GM21825 (cell line): ENCODE data around the gene USP4.
"Not testable (repeated sequence)": the region's sequence is repeated elsewhere in the genome, so short reads cannot be mapped to it uniquely, and the experiment has no call there.

ENCODE experiments used
- ATAC-seq: cut with Tn5 transposase; IDR thresholded peaks from one replicate; pipeline ENCODE4 v1.9.1; 2021; ENCODE audit warnings: mild to moderate bottlenecking, moderate library complexity; ENCODE audit not compliant: unreplicated experiment

USP4 gene

GRCh38 chr3:49255112-49255511 lies 84.7 kb downstream of the USP4 start:
- no peak for ATAC-seq

DNA sequence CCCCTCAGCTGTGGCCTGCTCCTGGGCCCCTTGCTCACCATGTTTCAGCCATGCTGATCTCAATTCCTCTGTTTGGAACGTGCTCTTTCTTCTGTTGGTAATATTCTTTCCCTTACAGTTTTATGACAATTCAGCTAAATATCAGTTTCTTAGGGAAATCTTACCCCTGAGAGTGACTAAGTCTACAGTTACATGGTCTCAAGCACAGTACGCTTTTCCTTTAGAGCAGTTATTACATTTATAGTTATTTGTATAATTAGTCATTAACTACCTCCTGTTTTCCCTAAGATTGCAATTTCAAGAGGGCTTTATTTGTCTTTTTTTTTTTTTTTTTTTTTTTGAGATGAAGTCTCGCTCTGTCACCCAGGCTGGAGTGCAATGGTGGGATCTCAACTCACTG lies 86.3 kb downstream of the USP4 start:
- no peak for ATAC-seq

DNA sequence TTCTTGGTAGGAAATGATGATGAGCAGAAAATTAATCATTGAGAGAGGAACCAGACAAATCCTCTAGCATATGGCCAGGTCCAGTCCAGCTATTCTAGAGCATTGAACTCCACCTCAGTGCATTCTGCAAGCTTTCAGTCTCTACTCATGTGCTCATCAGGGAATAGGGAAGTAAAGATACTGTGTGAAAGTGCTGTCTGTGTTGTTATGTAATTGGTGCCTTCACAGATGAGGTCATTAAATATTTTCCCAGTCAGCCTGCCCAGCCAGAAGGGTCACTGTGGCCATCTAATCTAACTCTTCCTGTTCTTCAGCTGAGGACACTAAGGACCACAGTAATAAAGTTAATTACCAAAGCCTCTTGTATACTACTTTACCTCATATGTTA lies 91.0 kb downstream of the USP4 start:
- no peak for ATAC-seq

DNA sequence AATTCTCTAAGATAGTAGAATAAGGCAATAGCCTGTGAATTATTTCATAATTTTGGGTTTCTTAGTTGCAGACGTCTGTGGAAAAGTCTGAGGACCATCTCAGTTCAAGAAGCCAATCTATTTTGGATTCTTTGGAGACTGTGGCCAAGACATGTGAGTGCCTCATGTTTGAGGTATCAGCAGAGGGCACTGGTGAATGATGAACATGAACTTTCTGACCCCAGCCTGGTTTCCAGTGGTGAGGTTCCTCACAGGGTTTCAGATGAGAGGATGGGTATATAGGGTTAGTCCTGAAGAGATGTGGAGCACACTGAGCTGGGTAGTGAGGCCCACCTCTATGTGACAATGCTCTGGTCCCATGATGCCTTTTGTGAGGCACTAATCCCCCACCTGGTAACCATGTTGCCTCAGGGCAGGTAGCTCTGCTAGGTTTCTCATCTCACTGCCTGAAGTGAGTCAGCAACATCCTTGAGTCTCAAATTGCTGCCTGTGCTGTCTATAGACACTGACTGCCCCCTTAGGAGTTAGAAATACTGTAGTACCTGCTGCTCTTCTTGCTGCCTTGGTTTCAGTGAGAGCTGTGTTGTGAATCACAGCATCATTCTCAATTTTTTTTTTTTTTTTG lies 95.2 kb downstream of the USP4 start:
- ATAC-seq = peak; percentile 51

- not testable (repeated sequence) for ATAC-seq
Observed at GRCh38 chr3:49240091-49240490, 99.8 kb downstream of the USP4 start.

GRCh38 chr3:49238274-49239127 lies 101.4 kb downstream of the USP4 start:
- ATAC-seq = peak; percentile 58

GRCh38 chr3:49237344-49237743 lies 102.5 kb downstream of the USP4 start:
- ATAC-seq = no peak

GRCh38 chr3:49236226-49236625 lies 103.6 kb downstream of the USP4 start:
- ATAC-seq = no peak

DNA sequence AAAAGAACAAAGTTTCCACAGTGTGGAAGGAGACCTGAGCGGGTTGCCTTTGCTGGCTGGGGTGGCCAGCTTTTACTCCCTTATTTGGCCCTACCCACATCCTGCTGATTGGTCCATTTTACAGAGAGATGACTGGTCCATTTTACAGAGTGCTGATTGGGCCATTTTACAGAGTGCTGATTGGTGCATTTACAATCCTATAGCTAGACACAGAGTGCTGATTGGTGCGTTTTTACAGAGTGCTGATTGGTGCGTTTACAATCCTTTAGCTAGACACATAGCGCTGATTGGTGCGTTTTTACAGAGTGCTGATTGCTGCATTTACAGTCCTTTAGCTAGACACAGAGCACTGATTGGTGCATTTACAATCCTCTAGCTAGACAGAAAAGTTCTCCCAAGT lies 111.0 kb downstream of the USP4 start:
- not testable (repeated sequence) for ATAC-seq
